Esophagus squamous epithelium (tissue), 4 donors: ENCODE results near the gene BPIFA2.

ENCODE experiments used
- CTCF ChIP-seq, 6 experiments: fragments of 450-650 bp in 4 of 6; fragments of 200-600 bp in 2 of 6; sonication (generic) in 2 of 6; IDR thresholded peaks; one replicate each; pipeline ENCODE4 v1.5.1; 2016 to 2019; ENCODE audit warnings: antibody characterized with exemption in 6 of 6, mild to moderate bottlenecking in 4 of 6, moderate library complexity in 4 of 6
- POLR2A ChIP-seq, 4 donors: fragments of 450-650 bp; IDR thresholded peaks; one replicate each; pipeline ENCODE4 v1.6.1; 2017; ENCODE audit warnings: antibody characterized with exemption in 4 of 4, mild to moderate bottlenecking in 4 of 4, moderate library complexity in 3 of 4

- TF ChIP-seq POLR2A (IDR thresholded peaks at IDR 0.05) (no peak), CTCF (IDR thresholded peaks at IDR 0.05) (no peak)
Observed at GRCh38 chr20:33178726-33179125, 10.8 kb downstream of the BPIFA2 start.
